GM20000 (cell line): ENCODE results near the gene ARG1.

Experiments used
- DNase-seq: peaks from one replicate; pipeline ENCODE4 v3.0.0; 2012; ENCODE audit warnings: low spot score
- CTCF ChIP-seq: IDR thresholded peaks from 2 replicates; pipeline ENCODE4 v1.5.1; 2012; ENCODE audit warnings: mild to moderate bottlenecking, control low read depth; ENCODE audit errors: extremely low read depth, missing control alignments

ARG1 gene

DNA sequence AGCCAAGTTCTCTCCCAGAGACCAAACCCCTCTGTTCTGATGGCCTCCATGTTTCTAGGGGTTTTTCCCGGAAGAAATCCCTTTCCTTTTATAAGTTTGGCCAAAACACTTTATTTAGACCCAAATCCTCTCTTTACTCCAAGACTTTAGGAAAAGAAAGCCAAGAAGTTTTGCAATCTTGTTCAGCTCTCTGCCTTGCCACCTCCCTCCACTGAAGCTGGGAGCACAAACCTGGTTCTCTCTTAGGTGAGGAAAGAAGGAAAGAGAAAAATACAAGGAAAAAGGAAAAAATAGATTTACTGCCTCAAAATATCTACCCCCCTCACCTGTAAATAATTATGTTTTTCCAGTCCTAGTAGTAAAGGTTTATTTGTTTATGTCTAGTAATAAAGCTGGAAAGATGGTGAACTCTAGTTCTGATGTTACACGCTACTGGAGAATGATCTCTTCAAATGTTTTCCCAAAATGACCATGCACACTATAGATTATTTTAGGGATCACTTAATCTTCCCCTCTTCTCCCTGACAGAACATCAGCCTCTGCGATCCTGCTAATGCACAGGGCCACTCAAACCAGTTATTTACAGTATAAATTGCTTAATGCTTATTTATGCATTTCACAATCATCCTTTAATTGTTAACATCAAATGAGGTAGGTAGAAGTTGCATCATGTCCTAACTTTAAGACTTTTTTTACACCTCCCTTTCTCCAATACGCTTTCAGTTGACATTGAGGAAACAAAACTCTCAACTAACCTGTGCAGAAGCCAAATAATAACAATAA is 10.9 kb upstream of the ARG1 start:
- no peak for DNase-seq

DNA sequence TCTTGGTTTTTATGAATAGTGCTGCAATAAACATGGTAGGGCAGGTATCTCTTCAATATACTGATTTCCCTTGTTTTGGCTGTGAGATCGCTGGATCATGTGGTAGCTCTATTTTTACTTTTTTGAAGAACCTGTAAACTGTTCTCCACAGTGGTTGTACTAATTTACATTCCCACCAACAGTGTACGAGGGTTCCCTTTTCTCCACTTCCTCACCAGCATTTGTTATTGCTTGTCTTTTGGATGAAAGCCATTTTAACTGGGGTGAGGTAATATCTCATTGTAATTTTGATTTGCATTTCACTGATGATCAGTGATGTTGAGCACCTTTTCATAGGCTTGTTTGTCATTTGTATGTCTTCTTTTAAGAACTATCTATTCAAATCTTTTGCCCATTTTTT is 8.0 kb upstream of the ARG1 start:
- no peak for DNase-seq
- no peak for TF ChIP-seq CTCF

More for the DNA sequence above, 10.9 kb upstream of the ARG1 start:
- no peak for TF ChIP-seq CTCF

GRCh38 chr6:131568726-131569125 is 4.3 kb upstream of the ARG1 start:
- TF ChIP-seq CTCF, result no peak

GRCh38 chr6:131574133-131574532 is 1.1 kb downstream of the ARG1 start:
- no peak for TF ChIP-seq CTCF
- no peak for DNase-seq

More at GRCh38 chr6:131568726-131569125, 4.3 kb upstream of the ARG1 start:
- DNase-seq, result no peak

GRCh38 chr6:131574686-131575085 is 1.7 kb downstream of the ARG1 start:
- no peak for TF ChIP-seq CTCF
- DNase-seq, result no peak

- TF ChIP-seq CTCF, result no peak
- DNase-seq, result no peak
Observed at GRCh38 chr6:131575834-131576478, 2.9 kb downstream of the ARG1 start.

GRCh38 chr6:131581523-131581922 is 8.5 kb downstream of the ARG1 start:
- DNase-seq, result no peak
- TF ChIP-seq CTCF, result no peak
